GM10248 (cell line): Measurements from ENCODE around the gene RPAP2.
"Not testable (repeated sequence)": the region's sequence is repeated elsewhere in the genome, so short reads cannot be mapped to it uniquely, and the experiment has no call there.

ENCODE experiments used
- CTCF ChIA-PET: fragments of 300-600 bp; sonication (Branson Sonifier 250); formaldehyde crosslinking; extraction: SDS; loops from one replicate; lab custom pipeline; 2021; ENCODE audit warnings: antibody characterized with exemption; lab: Yijun Ruan, JAX
- POLR2A ChIA-PET: fragments of 350-650 bp; sonication (Branson Sonifier 250); formaldehyde crosslinking; extraction: SDS; loops from one replicate; lab custom pipeline; 2020; ENCODE audit warnings: antibody characterized with exemption; lab: Yijun Ruan, JAX
- DNase-seq: peaks from one replicate; pipeline ENCODE4 v3.0.0; 2012; ENCODE audit errors: extremely low spot score
- TF ChIP-seq, protein P1 (sequence below): IDR thresholded peaks from 2 replicates; pipeline ENCODE4 v1.5.1; 2012; ENCODE audit warnings: mild to moderate bottlenecking, low read depth; ENCODE audit errors: extremely low read depth, missing control alignments, control extremely low read depth

The RPAP2 gene

DNA sequence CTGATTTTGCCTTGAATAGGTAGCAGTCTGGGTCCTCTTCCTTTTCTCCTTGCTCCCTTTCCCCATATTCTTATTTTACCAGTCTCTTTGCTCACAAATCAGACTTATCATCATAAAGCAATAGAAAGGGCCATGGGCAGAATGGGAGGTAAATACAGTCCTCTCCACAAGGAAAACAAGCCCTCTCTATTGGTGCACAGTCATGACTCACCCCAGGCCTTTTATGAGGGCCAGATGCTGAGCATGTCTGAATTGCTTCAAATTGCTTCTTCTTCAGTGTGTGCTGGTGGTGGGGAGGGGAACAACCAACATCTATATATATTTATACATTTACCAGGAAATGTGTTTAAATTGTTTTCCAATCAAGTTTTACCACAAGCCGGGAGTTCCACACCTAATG is 112.7 kb downstream of the RPAP2 start:
- POLR2A ChIA-PET: no interaction called here
- TF ChIP-seq, protein P1, sequence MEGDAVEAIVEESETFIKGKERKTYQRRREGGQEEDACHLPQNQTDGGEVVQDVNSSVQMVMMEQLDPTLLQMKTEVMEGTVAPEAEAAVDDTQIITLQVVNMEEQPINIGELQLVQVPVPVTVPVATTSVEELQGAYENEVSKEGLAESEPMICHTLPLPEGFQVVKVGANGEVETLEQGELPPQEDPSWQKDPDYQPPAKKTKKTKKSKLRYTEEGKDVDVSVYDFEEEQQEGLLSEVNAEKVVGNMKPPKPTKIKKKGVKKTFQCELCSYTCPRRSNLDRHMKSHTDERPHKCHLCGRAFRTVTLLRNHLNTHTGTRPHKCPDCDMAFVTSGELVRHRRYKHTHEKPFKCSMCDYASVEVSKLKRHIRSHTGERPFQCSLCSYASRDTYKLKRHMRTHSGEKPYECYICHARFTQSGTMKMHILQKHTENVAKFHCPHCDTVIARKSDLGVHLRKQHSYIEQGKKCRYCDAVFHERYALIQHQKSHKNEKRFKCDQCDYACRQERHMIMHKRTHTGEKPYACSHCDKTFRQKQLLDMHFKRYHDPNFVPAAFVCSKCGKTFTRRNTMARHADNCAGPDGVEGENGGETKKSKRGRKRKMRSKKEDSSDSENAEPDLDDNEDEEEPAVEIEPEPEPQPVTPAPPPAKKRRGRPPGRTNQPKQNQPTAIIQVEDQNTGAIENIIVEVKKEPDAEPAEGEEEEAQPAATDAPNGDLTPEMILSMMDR: no peak
- no peak for DNase-seq
- CTCF ChIA-PET: no interaction called here

DNA sequence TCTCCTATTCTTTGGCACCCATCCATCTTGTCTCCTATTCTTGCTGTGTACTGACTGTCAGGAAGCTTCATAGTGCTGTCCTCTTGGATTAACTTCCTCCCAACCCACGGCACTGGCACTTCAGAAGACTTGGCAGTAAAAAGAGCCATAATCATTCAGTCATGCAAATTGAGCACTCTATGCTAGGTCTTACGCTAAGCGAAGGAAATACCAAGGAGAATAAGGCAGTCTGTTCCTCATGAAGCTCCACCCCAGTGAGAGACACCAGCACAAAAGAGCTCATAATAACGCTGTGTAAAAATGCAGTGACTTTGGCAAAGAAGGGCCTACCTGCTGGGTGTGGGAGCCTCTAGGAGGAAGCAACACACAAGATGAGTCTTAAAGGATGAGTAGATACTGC is 120.8 kb downstream of the RPAP2 start:
- no peak for DNase-seq
- TF ChIP-seq, protein P1: no peak
- CTCF ChIA-PET: no interaction called here
- POLR2A ChIA-PET: no interaction called here

DNA sequence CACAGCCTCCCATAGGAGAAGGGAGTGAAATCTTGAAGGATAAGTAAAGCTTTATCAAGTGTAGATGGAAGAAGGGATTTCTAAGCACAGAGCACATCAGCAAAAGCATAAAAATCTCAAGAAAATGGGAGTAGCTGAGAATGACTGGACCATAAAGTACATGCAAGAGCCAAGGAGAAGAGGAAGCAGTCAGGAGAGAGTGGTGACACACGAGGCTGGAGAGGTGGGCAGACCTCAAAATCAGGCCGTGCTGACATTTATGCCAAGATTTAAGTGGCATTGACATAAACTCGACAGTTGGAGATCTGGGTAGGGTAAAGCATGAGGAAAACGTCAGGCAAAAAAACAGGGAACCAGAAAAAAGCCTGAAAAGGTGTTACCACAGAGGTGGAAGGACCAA is 125.5 kb downstream of the RPAP2 start:
- DNase-seq: no peak
- TF ChIP-seq, protein P1: no peak
- POLR2A ChIA-PET: no interaction called here
- CTCF ChIA-PET: interaction anchor here (1.6 to 1.8 kb wide), 2 partner anchors 12 to 14 kb away, joined by 3 to 6 read pairs; no protein-coding TSS in a partner anchor

DNA sequence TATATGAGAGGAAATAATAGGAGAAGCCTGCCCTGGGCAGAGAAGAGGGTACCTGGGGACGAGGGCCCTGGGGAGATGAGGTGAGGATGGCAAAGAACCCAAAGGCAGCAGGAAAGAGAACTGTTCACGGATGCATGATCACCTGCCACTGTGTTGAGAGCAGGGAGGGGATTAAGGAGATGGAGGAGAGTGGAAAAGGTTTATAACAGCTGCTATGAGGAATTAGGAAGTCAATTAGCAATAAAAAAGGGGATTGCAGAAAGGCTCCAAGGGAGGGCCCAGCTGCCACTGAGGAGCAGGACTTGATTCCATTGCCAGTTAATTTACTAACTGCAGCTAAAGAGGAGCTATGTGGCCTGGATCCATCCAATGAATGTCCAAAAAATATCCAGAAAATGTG is 126.8 kb downstream of the RPAP2 start:
- POLR2A ChIA-PET: no interaction called here
- TF ChIP-seq, protein P1: no peak
- no peak for DNase-seq
- CTCF ChIA-PET: interaction anchor here (1.3 to 2.0 kb wide), 3 partner anchors 8 to 15 kb away, joined by 5 to 14 read pairs (median 6); no protein-coding TSS in a partner anchor

DNA sequence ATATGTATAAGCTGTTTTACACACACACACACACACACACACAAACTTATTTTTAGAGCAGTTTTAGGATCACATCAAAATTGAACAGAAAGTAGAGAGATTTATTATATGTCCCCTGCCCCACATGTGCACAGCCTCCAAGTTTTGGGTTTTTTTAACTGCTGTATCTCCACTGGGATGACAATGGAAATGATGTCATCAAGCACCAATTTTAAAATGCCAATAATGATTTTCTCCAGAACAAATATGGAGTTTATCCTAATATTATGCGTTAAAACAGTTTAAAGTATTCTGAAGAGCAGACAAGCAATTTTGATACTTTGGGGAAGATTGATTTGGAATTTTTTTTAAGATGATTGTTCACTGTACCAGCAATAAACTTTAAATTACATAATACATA is 131.2 kb downstream of the RPAP2 start:
- ChIA-PET POLR2A (interaction anchor here (0.7 kb wide), 1 partner anchor 474 kb away, joined by 3 read pairs; no protein-coding TSS in a partner anchor), CTCF (interaction anchor here (1.0 to 1.8 kb wide), 2 partner anchors 8 to 33 kb away, joined by 3 to 6 read pairs; no protein-coding TSS in a partner anchor)
- DNase-seq: no peak
- TF ChIP-seq, protein P1: no peak

DNA sequence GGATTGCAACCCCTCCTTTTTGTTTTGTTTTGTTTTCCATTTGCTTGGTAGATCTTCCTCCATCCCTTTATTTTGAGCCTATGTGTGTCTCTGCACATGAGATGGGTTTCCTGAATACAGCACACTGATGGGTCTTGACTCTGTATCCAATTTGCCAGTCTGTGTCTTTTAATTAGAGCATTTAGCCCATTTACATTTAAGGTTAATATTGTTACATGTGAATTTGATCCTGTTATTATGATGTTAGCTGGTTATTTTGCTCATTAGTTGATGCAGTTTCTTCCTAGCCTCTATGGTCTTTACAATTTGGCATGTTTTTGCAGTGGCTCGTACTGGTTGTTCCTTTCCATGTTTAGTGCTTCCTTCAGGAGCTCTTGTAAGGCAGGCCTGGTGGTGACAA is 135.7 kb downstream of the RPAP2 start:
- POLR2A ChIA-PET, CTCF ChIA-PET, DNase-seq: not testable (repeated sequence)

DNA sequence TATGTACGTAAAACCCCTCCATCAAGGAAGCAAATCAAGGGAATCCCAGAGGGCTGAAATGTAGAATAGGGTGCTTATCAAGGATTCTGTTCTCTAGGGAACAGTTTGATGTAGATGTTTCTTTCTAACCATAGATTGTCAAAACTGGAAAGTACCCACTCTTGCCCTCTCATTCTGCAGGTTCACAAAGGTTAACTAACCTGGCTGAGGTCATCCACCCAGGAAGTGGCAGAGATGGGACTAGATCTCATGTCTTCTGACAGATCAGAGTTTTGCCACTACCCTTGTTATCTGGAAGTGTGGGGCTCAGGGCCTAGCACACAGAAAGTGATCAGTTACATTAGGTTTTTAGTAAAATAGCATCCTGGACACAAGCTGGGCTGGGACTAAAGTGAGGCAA is 140.4 kb downstream of the RPAP2 start:
- DNase-seq: no peak
- POLR2A ChIA-PET: no interaction called here
- CTCF ChIA-PET: interaction anchor here (1.8 kb wide), 1 partner anchor 17 kb away, joined by 5 read pairs; no protein-coding TSS in a partner anchor
- TF ChIP-seq, protein P1: no peak
